ENCODE data around the gene RAB3GAP2.

DNA sequence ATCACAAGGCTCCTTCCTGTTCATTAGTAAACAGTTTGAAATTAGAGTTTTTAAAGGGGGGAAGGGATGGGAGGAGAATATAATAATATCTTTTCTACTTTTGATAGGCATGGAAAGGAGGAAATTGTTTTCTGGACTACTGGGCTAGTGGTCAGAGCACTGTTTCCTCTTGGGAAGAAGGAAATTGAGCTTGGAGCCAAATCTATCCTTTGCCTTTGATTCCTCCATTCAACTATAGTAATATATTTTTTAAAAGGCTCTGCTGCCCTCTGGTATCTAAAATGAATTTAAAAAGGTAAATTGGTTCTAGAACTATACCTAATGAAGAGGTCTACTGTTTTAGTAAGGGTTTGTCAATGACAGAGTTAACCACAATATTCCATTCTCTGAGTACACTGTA is 172.4 kb downstream of the RAB3GAP2 start:
- TF ChIP-seq POLR2A (IDR thresholded peaks at IDR 0.05; ENCODE audit: low read depth, low read length) (no peak), POLR2AphosphoS5 (IDR thresholded peaks at IDR 0.05; ENCODE audit: low read depth, low read length) (no peak), SPI1 (IDR thresholded peaks at IDR 0.05; ENCODE audit: low read depth, low read length) (no peak), TAF1 (IDR thresholded peaks at IDR 0.05; ENCODE audit: low read depth, low read length) (no peak), POU2F2 (IDR thresholded peaks at IDR 0.05; ENCODE audit: low read depth, low read length) (no peak), PAX5 (IDR thresholded peaks at IDR 0.05; ENCODE audit: insufficient read depth, low read length, severe bottlenecking) (no peak)
